ENCODE measurements around the gene MORC4.

MORC4 gene

GRCh38 chrX:106905064-106905708 is 94.8 kb downstream of the MORC4 start:
- no peak for DNase-seq
- H3K27me3 ChIP-seq (ENCODE audit: insufficient read depth, low read depth, severe bottlenecking), result peaks cover 3% of the 10 kb centered on the region
- H3K27ac ChIP-seq, result no peak overlapping the region
- no peak for TF ChIP-seq CTCF (IDR thresholded peaks at IDR 0.05; ENCODE audit: low read depth, low read length)
- no peak overlapping the region for H3K4me3 ChIP-seq (ENCODE audit: low read depth, low read length)
- H3K9me3 ChIP-seq (ENCODE audit: severe bottlenecking), result no peaks in the 10 kb centered on the region
- no peaks in the 10 kb centered on the region for H3K36me3 ChIP-seq

GRCh38 chrX:106903856-106904528 is 96.0 kb downstream of the MORC4 start:
- Histone ChIP-seq H3K9me3 (ENCODE audit: severe bottlenecking) (no peaks in the 10 kb centered on the region), H3K36me3 (no peaks in the 10 kb centered on the region), H3K27me3 (ENCODE audit: insufficient read depth, low read depth, severe bottlenecking) (no peaks in the 10 kb centered on the region), H3K27ac (no peak overlapping the region), H3K4me3 (ENCODE audit: low read depth, low read length) (no peak overlapping the region)
- no peak for TF ChIP-seq CTCF (IDR thresholded peaks at IDR 0.05; ENCODE audit: low read depth, low read length)
- DNase-seq, result no peak

- H3K27me3 ChIP-seq (ENCODE audit: insufficient read depth, low read depth, severe bottlenecking), result no peaks in the 10 kb centered on the region
- no peaks in the 10 kb centered on the region for H3K36me3 ChIP-seq
- no peak within 1 kb of the TSS for H3K4me3 ChIP-seq (ENCODE audit: low read depth, low read length)
- no peak within 1 kb of the TSS for H3K27ac ChIP-seq
- no peak for TF ChIP-seq CTCF (IDR thresholded peaks at IDR 0.05; ENCODE audit: low read depth, low read length)
- no peak for DNase-seq
- H3K9me3 ChIP-seq (ENCODE audit: severe bottlenecking), result no peaks in the 10 kb centered on the region
Measured at GRCh38 chrX:106903291-106903824, 96.7 kb downstream of the MORC4 start, which contains the start of gene RIPPLY1. TSS of gene RIPPLY1 (minus strand) at chrX:106903341. CDS start at chrX:106903287, 54 bp downstream.

GRCh38 chrX:106902684-106903083 is 97.3 kb downstream of the MORC4 start:
- no peaks in the 10 kb centered on the region for H3K27me3 ChIP-seq (ENCODE audit: insufficient read depth, low read depth, severe bottlenecking)
- H3K36me3 ChIP-seq, result no peaks in the 10 kb centered on the region
- H3K4me3 ChIP-seq (ENCODE audit: low read depth, low read length), result no peak overlapping the region
- H3K9me3 ChIP-seq (ENCODE audit: severe bottlenecking), result no peaks in the 10 kb centered on the region
- no peak overlapping the region for H3K27ac ChIP-seq
- TF ChIP-seq CTCF (IDR thresholded peaks at IDR 0.05; ENCODE audit: low read depth, low read length), result no peak
- DNase-seq, result peak; percentile 64

GRCh38 chrX:106901781-106902219 is 98.2 kb downstream of the MORC4 start:
- no peak for TF ChIP-seq CTCF (IDR thresholded peaks at IDR 0.05; ENCODE audit: low read depth, low read length)
- DNase-seq, result no peak
- H3K27ac ChIP-seq, result no peak overlapping the region
- no peaks in the 10 kb centered on the region for H3K9me3 ChIP-seq (ENCODE audit: severe bottlenecking)
- H3K27me3 ChIP-seq (ENCODE audit: insufficient read depth, low read depth, severe bottlenecking), result peaks cover 3% of the 10 kb centered on the region
- H3K36me3 ChIP-seq, result no peaks in the 10 kb centered on the region
- H3K4me3 ChIP-seq (ENCODE audit: low read depth, low read length), result no peak overlapping the region
